GM18502 (cell line): ENCODE results near the gene KCNA10.
"Not testable (repeated sequence)": the region's sequence is repeated elsewhere in the genome, so short reads cannot be mapped to it uniquely, and the experiment has no call there.

Source experiments
- ATAC-seq: cut with Tn5 transposase; IDR thresholded peaks from one replicate; pipeline ENCODE4 v1.9.1; 2021; ENCODE audit warnings: mild to moderate bottlenecking; ENCODE audit not compliant: unreplicated experiment, poor library complexity

KCNA10 gene

DNA sequence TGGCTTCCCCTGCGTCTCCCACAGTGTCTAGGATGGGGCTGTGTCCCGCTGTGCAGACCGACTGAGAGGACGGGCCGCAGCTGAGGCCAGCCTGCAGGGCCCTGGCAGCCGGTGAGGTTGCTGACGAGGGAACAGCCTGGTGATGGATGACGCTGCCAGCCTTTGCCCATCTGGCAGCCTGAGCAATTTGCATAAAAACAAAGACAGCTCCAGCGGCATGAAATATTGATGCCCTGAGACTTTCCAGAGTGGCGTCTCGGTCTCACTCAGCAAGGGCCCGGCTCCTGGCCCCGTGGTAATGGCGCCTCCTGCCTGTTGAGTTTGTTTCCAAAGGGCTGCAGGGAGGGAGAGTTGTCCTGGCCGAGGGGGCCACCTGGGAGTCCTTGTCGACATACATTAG lies 19.1 kb upstream of the KCNA10 start:
- no peak for ATAC-seq

GRCh38 chr1:110535985-110536384 lies 17.0 kb upstream of the KCNA10 start:
- ATAC-seq = no peak

GRCh38 chr1:110533230-110533629 lies 14.3 kb upstream of the KCNA10 start:
- ATAC-seq = no peak

GRCh38 chr1:110529011-110529410 lies 10.0 kb upstream of the KCNA10 start:
- no peak for ATAC-seq

DNA sequence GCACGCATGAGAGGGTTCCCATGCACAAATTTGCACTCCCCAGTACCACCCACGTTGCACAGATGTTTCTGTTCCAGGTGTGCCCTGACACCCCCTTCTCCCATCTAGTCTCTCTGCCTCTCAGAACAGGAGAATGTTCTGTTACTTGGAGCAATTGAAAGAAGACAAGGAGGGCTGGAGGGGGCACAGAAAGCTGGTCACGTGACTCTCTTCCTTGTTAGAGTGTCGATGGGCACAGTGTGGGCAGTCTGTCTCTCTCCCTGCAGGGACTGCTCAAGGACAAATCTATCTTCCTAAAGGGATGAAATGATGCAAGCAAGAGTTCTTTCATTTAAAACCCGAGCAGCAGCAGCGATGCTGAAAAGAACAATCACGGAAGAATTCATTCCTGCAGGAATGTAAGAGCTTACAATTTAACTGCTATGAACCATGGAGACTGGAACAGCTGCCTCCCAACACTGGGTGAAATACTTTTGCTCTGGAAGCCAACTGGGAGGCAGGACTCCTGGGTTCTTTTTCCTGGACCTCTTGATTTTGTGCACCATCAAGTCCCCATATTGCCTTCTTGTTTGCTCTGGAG lies 7.3 kb upstream of the KCNA10 start:
- no peak for ATAC-seq

- ATAC-seq = no peak
Observed at GRCh38 chr1:110525249-110525595, 6.2 kb upstream of the KCNA10 start.

DNA sequence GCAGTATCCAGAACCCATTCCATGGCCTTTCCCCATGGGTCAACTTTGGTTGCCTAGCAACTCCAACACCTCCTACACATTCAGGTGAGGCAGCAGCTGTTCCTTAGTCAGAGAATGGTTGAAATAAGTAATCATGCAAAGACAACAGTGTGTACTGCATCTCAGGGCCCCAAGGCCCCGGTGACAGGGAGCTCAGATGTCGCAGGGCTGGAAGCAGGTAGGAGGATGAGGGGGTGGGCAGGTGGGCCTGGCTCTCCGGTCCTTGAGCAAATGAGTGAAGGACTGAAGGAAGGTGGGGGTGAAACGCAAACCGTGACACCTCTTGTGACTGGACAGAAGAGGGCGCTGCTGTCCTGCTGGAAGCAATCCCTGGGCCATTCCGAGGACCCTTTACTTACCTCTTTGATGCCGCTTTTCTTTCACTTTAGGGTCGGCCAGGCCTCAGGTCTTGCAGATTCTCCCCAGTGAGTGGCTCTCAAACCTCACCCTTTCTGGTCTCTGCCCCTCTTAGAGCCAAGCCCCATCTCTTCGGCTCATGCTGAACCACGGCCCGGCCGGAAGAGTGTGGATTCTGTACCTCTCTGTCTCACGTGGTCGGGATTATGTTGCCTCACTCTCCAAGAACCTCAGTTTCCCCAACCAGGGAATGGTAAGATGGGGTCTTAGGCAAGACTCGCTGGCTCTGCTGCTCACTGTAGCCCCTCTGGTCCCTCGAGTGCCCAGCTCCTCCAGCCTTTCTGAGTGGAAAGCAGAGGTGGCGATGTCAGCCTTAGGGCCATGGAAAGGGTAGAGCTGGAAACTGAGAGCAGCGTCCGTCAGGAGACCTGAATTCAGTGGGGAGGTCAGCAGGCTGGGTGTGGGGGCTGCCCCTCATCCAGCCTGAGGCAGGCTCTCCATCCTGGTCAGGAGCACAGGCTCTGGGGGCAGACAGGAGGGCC lies 5.6 kb upstream of the KCNA10 start:
- no peak for ATAC-seq

- ATAC-seq = no peak
Observed at GRCh38 chr1:110523011-110523410, 4.0 kb upstream of the KCNA10 start.

- no peak for ATAC-seq
Observed at GRCh38 chr1:110522560-110522959, 3.6 kb upstream of the KCNA10 start.

DNA sequence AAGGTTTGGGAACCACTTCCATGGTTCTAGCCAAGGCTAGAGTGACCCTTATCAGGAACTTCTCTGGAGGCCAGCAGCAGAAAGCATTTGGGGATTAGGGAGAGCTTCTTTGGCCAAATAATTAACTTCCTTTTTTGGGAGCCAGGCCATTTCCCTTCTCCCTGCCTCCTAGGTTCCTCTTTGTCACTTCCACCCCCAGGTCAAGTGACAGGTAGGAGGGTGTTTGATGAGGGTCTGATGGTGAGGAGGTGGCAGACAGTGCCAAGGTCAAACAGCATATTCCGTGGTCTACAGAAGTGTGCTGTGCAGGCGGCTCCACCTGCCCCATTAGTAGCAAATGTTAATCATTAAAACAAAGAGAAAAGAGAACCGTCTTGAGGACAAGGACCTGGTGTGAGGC lies 1.9 kb upstream of the KCNA10 start:
- no peak for ATAC-seq

DNA sequence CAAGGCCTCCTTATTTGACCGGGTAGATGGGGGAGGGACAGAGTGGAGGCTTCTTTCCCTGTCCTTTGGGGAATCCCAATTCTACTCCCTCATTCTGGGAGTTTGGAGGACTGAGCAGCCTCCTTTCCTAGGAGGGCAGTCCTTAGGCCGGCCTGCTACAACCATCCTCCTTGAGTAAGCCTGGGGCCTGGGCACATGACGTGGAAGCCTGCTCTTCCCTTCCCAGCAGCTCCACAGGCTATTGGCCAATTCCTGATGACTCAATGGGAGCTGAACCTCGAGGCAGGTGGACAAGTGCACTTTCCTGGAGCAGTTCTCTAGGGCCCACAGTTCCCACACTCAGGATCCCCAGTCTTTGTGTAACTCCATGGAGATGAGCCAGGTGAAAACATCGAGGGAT lies 3.1 kb downstream of the KCNA10 start:
- no peak for ATAC-seq

- no peak for ATAC-seq
Observed at GRCh38 chr1:110515041-110515440, 3.9 kb downstream of the KCNA10 start.

DNA sequence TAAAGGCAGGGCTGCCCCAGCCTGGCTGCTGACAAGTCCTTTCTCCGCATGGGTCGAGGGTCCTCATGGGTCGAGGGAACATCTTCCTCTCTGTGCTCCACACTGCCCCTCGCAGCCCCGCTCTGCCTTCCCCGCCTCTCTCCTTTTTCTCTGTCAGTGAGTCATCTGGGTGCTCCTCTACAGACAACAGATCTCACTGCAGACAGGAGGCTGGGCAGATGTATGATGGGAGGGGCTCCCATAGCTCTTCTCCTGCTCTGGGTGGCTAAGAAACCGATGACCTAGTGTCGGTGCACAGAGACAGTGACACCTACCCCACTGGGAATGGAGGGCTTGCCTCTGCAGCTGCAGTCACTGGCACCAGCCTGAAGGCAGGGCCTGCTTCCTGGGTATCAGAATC lies 5.5 kb downstream of the KCNA10 start:
- no peak for ATAC-seq

DNA sequence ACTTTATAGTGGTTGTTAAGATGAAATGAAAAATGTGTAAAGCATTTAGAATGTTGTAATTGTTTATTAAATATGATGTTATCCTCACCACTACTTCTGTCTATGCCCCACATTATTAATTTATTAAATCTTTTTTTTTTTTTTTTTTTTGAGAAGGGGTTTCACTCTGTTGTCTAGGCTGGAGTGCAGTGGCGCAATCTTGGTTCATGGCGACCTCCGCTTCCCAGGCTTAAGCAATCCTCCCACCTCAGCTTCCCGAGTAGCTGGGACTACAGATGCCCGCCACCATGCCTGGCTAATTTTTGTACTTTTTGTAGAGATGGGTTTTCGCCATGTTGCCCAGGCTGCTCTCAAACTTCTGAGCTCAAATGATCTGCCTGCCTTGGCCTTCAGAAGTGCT lies 7.5 kb downstream of the KCNA10 start:
- ATAC-seq = no peak

DNA sequence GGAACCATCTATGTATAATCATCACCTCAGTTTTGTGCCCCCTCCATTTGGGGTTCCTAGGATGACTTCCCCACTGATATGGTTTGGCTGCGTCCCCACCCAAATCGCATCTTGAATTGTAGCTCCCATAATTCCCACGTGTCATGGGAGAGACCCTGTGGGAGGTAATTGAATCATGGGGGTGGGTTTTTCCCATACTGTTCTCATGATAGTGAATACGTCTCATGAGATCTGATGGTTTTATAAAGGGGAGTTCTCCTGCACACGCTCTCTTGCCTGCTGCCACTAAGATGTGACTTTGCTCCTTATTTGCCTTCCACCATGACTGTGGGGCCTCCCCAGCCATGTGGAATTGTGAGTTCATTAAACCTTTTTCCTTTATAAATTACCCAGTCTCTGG lies 8.1 kb downstream of the KCNA10 start:
- not testable (repeated sequence) for ATAC-seq

DNA sequence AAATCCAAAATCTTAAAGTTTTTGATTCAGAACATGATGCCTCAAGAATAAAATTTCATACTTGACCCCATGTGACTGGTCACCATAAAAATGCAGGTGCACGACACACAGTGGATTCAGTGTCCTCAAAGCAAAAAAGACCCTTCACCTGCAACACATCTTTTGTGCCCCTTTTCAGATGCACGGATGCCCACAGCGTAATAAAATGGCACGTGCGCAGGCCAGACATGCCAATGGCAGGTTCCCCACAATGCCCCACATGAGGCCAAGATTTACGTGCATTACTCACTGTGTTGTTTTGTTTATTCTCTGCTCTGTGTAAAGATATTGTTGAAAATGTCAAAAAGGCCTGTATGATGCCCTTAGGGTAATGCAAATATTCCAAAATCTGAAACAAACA lies 9.3 kb downstream of the KCNA10 start:
- no peak for ATAC-seq

DNA sequence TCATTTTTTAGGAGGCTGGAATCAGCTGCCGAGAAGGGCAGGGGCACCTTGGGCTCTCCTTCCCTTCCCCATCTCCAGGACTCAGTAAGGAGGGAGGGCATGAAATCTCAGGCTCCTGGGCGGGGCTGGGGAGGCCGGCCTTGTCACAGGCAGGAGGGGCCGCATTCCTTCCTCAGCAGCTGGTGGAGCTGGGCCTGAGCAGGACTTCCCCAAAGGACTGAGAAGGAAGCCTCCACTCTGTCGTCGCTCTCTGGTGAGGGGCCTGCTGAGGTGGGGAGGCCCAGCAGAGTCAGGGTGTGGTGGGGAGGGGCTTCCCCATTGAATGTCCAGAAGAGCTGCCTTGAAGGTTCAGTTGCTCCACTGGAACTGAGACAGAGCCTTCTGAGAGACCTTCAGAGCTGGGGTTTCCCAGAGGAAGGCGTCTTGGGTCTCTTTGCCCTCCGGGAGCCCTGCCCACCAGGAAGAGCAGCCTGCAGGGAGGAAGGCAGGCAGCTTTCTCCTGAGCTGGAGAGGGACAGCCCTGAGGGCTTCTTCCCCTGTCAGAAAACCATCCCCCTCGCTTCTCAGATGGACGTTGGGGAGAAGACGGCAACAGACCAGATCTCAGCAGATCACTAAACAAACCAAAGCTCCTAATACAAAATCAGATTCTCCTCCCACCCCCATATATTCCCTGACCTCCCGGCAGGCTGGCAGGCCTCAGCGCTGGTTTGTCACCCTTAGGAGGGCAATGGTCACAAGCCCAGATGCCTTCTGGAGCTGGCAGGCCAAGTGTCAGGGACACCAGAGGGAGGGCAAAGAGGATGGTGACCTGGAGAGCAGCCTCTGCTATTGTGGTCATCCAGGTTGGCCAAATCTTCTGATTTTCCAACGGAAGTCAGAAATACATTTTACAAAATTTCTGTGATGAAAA lies 10.7 kb downstream of the KCNA10 start:
- no peak for ATAC-seq

- no peak for ATAC-seq
Observed at GRCh38 chr1:110506541-110506940, 12.4 kb downstream of the KCNA10 start.

GRCh38 chr1:110505596-110505995 lies 13.4 kb downstream of the KCNA10 start:
- ATAC-seq = no peak

- ATAC-seq = no peak
Observed at GRCh38 chr1:110504226-110504625, 14.7 kb downstream of the KCNA10 start.

GRCh38 chr1:110503471-110503870 lies 15.5 kb downstream of the KCNA10 start:
- ATAC-seq = no peak
